Sigmoid colon (tissue), 7 donors: ENCODE measurements around the gene PBOV1. TPM values are rescaled to one million over a fixed set of nuclear protein-coding genes. Genes with fewer than 3 reads are reported as not detected.

Experiments used
- DNase-seq: peaks from one replicate; pipeline ENCODE4 v3.0.0-alpha.2; 2019
- H3K27ac ChIP-seq, 4 donors: fragments of 200-600 bp; sonication (generic); one replicate each; pipeline ENCODE4 v1.5.1; 2016 to 2019; ENCODE audit warnings: mild to moderate bottlenecking in 1 of 4
- H3K27me3 ChIP-seq, 3 donors: fragments of 200-600 bp; sonication (generic); one replicate each; pipeline ENCODE4 v1.5.1; 2019; ENCODE audit warnings: mild to moderate bottlenecking in 1 of 3
- H3K36me3 ChIP-seq, 4 donors: fragments of 200-600 bp; sonication (generic); one replicate each; pipeline ENCODE4 v1.5.1; 2016 to 2019
- H3K4me1 ChIP-seq, 4 donors: fragments of 200-600 bp; sonication (generic); one replicate each; pipeline ENCODE4 v1.5.1; 2017 to 2019
- H3K4me3 ChIP-seq, 4 donors: fragments of 200-600 bp; sonication (generic); one replicate each; pipeline ENCODE4 v1.5.1; 2017 to 2019; ENCODE audit warnings: mild to moderate bottlenecking in 2 of 4, moderate library complexity in 1 of 4
- H3K9me3 ChIP-seq, 4 donors: fragments of 200-600 bp in 3 of 4; sonication (generic) in 3 of 4; one replicate each; pipeline versions ENCODE4 v1.5.1 to v1.6.1; 2013 to 2019
- EP300 ChIP-seq, 4 donors: sonication (generic); formaldehyde crosslinking; IDR thresholded peaks; one replicate each; pipeline ENCODE4 v1.6.1; 2017; ENCODE audit warnings: antibody characterized with exemption in 4 of 4
- POLR2A ChIP-seq, 2 donors: fragments of 450-650 bp; IDR thresholded peaks; one replicate each; pipeline ENCODE4 v1.6.1; 2016; ENCODE audit warnings: antibody characterized with exemption in 2 of 2, mild to moderate bottlenecking in 2 of 2, moderate library complexity in 2 of 2
- POLR2AphosphoS5 ChIP-seq, 4 donors: sonication (generic); formaldehyde crosslinking; IDR thresholded peaks; one replicate each; pipeline ENCODE4 v1.6.1; 2017; ENCODE audit warnings: antibody characterized with exemption in 4 of 4
- WGBS, 2 donors: extraction: QIAGEN DNeasy Blood & Tissue Kit; methylation state at CpG; one replicate each; pipeline ENCODE4 v1.1.7; 2013; 5-methylcytosine and 5-hydroxymethylcytosine counted together
- intact Hi-C: fragments of 100-400 bp; cut with DNase I; formaldehyde crosslinking; loops from one replicate; pipeline ENCODE4 v1.15.1; 2023
- polyA plus RNA-seq, 3 donors: library from polyadenylated mRNA; stranded (reverse); fragments of 200-250 nt; gene quantifications; one replicate each; pipeline ENCODE4 v1.2.3, GENCODE V29; 2013
- total RNA-seq, 4 donors: library from RNA; depleted of rRNA; stranded (reverse); fragments of >200 nt; gene quantifications; one replicate each; pipeline ENCODE4 v1.1.0, GENCODE V29; 2016
- TF ChIP-seq, protein P1 (sequence below), 4 experiments: fragments of 450-650 bp in 3 of 4; fragments of 200-600 bp in 1 of 4; IDR thresholded peaks; one replicate each; pipeline ENCODE4 v1.5.1; 2016 to 2019; ENCODE audit warnings: antibody characterized with exemption in 4 of 4, mild to moderate bottlenecking in 3 of 4, moderate library complexity in 2 of 4
- donor health status: healthy with polysubstance abuse.
- donor health status: Bipolar disorder and iron deficiency.
- donor health status: healthy.

The PBOV1 gene
- total and polyA plus RNA-seq, 7 donors: not detected

DNA sequence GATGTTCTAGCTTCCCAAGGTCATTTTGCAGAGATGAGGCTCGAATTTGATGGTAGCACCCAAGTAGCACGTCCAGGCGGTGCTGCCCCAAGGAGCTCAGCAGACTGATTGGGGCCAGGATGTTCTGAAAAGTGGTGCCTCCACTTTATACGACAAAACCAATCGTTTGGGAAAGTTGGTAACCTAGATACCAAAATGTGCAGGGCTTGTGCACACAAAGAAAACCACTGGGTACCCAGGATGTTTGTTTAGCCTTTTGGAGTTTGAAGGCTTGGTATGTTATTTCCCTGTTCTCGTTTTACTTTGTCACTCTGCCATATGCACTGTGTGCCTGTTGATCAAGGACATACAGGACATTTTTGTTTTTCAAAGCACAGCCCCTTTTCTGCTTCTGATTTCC lies 40.7 kb upstream of the PBOV1 start:
- no peaks in the 10 kb centered on the region for H3K36me3 ChIP-seq
- no peak overlapping the region for H3K4me3 ChIP-seq
- WGBS, 2 donors: 63 to 81% methylated on average over 6 of the region's 6 CpGs
- no peak for DNase-seq
- H3K9me3 ChIP-seq: no peaks in the 10 kb centered on the region
- H3K27me3 ChIP-seq: no peaks in the 10 kb centered on the region
- intact Hi-C loops: no loop called here
- no peak overlapping the region for H3K27ac ChIP-seq
- no peak for TF ChIP-seq EP300 (IDR thresholded peaks at IDR 0.05)
- no peak for TF ChIP-seq POLR2A (IDR thresholded peaks at IDR 0.05)
- TF ChIP-seq, protein P1, sequence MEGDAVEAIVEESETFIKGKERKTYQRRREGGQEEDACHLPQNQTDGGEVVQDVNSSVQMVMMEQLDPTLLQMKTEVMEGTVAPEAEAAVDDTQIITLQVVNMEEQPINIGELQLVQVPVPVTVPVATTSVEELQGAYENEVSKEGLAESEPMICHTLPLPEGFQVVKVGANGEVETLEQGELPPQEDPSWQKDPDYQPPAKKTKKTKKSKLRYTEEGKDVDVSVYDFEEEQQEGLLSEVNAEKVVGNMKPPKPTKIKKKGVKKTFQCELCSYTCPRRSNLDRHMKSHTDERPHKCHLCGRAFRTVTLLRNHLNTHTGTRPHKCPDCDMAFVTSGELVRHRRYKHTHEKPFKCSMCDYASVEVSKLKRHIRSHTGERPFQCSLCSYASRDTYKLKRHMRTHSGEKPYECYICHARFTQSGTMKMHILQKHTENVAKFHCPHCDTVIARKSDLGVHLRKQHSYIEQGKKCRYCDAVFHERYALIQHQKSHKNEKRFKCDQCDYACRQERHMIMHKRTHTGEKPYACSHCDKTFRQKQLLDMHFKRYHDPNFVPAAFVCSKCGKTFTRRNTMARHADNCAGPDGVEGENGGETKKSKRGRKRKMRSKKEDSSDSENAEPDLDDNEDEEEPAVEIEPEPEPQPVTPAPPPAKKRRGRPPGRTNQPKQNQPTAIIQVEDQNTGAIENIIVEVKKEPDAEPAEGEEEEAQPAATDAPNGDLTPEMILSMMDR (IDR thresholded peaks at IDR 0.05): no peak
- no peak for TF ChIP-seq POLR2AphosphoS5 (IDR thresholded peaks at IDR 0.05)
- no peaks in the 10 kb centered on the region for H3K4me1 ChIP-seq

DNA sequence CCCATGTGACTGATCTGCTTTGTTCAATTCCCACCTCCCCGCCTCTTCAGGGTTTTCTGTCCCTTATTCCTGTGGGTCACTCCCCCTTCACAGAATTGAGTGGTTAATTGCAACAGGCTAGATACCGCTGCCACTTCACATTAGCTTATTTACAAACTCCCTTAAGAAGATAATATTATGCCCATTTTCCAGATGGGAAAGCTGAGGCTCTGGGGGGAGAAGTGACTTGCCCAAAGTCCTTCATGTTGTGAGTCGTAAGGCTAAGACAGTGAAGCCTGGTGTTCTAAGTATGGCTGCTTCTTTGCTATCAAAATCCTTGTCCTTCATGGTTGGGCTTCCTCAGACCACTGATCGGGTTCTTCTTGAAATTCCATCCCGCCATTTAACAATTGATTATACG lies 39.9 kb upstream of the PBOV1 start:
- H3K4me3 ChIP-seq: no peak overlapping the region
- intact Hi-C loops: no loop called here
- 93 to 95% methylated on average over 6 of the region's 6 CpGs for WGBS, 2 donors
- H3K4me1 ChIP-seq: no peaks in the 10 kb centered on the region
- no peak for DNase-seq
- TF ChIP-seq POLR2A (IDR thresholded peaks at IDR 0.05): no peak
- TF ChIP-seq POLR2AphosphoS5 (IDR thresholded peaks at IDR 0.05): no peak
- TF ChIP-seq, protein P1 (IDR thresholded peaks at IDR 0.05): no peak
- no peak for TF ChIP-seq EP300 (IDR thresholded peaks at IDR 0.05)
- no peaks in the 10 kb centered on the region for H3K36me3 ChIP-seq
- H3K27ac ChIP-seq: no peak overlapping the region
- no peaks in the 10 kb centered on the region for H3K9me3 ChIP-seq
- H3K27me3 ChIP-seq: no peaks in the 10 kb centered on the region

DNA sequence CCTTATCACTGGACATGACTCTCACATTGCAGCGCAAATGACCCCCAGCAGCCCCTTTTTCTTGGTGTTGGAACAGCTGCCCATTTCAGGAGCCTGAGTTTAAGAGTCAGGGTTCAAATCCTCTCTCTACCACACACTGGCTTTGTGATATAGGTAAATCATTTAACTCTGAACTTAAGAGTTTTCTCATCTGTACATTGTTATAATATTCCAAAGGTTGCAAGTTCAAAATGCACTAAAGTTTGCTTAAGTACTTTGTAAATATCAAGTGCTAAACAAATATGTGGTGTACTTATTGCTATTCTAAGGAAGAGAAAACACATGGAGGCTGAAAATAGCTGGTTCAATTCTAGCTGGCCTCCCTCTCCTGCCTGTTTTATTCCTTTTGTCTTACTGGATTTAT lies 39.3 kb upstream of the PBOV1 start:
- no peak overlapping the region for H3K27ac ChIP-seq
- no peaks in the 10 kb centered on the region for H3K36me3 ChIP-seq
- no peak overlapping the region for H3K4me3 ChIP-seq
- H3K4me1 ChIP-seq: no peaks in the 10 kb centered on the region
- intact Hi-C loops: no loop called here
- no peaks in the 10 kb centered on the region for H3K27me3 ChIP-seq
- TF ChIP-seq, protein P1 (IDR thresholded peaks at IDR 0.05): no peak
- no peak for TF ChIP-seq POLR2A (IDR thresholded peaks at IDR 0.05)
- no peak for TF ChIP-seq POLR2AphosphoS5 (IDR thresholded peaks at IDR 0.05)
- TF ChIP-seq EP300 (IDR thresholded peaks at IDR 0.05): no peak
- 89 to 93% methylated on average over 1 of the region's 1 CpG for WGBS, 2 donors
- no peak for DNase-seq
- no peaks in the 10 kb centered on the region for H3K9me3 ChIP-seq

DNA sequence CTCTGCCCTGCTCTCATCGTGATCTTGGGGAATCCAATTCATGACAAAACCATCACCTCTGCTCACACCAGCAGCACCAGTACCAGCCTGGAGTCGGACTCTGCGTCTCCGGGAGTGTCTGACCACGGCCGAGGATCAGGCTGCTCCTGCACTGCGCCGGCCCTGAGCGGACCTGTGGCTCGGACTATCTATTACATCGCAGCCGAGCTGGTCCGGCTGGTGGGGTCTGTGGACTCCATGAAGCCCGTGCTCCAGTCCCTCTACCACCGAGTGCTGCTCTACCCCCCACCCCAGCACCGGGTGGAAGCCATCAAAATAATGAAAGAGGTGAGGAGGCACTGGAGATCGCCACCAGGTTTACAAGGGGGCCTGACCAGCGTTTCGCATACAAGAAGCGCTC lies 37.2 kb upstream of the PBOV1 start:
- no peaks in the 10 kb centered on the region for H3K27me3 ChIP-seq
- intact Hi-C loops: no loop called here
- no peaks in the 10 kb centered on the region for H3K4me1 ChIP-seq
- H3K36me3 ChIP-seq: no peaks in the 10 kb centered on the region
- H3K4me3 ChIP-seq: no peak overlapping the region
- TF ChIP-seq, protein P1 (IDR thresholded peaks at IDR 0.05): no peak
- TF ChIP-seq EP300 (IDR thresholded peaks at IDR 0.05): no peak
- WGBS, 2 donors: 93 to 96% methylated on average over 20 of the region's 20 CpGs
- no peak overlapping the region for H3K27ac ChIP-seq
- H3K9me3 ChIP-seq: no peaks in the 10 kb centered on the region
- no peak for DNase-seq

DNA sequence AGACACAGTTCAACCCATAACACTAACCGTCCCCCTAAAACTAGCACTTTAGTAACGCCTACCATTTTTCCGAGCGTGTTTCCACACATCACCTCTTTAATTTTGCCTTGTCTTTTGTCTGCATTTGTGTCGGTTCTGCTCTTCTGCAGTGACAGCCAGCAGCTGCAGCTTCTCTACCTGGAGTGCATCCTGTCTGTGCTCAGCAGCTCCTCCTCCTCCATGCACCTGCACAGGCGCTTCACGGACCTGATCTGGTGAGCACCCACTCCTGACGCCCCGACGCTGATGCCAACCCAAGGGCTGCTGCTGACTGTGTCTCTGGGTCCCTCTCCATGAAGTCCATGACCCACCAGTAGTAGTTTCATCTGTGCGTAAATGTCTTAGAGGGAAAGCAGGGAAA lies 35.4 kb upstream of the PBOV1 start:
- Histone ChIP-seq H3K36me3 (no peaks in the 10 kb centered on the region), H3K27me3 (no peaks in the 10 kb centered on the region), H3K4me1 (no peaks in the 10 kb centered on the region), H3K4me3 (no peak overlapping the region), H3K27ac (no peak overlapping the region), H3K9me3 (no peaks in the 10 kb centered on the region)
- WGBS, 2 donors: 94 to 96% methylated on average over 11 of the region's 11 CpGs
- TF ChIP-seq POLR2A (IDR thresholded peaks at IDR 0.05) (no peak), POLR2AphosphoS5 (IDR thresholded peaks at IDR 0.05) (no peak), EP300 (IDR thresholded peaks at IDR 0.05) (no peak)
- TF ChIP-seq, protein P1 (IDR thresholded peaks at IDR 0.05): no peak
- no peak for DNase-seq
- intact Hi-C loops: no loop called here
